Ectodermal cell (in vitro differentiated cells): Measurements from ENCODE around the gene KRT16.
"Not testable (repeated sequence)": the region's sequence is repeated elsewhere in the genome, so short reads cannot be mapped to it uniquely, and the experiment has no call there.

ENCODE experiments used
- H3K27ac ChIP-seq: 2 replicates; pipeline ENCODE4 v1.7.0; 2013; ENCODE audit warnings: mild to moderate bottlenecking, low read depth, low read length; ENCODE audit not compliant: insufficient read depth, poor library complexity, severe bottlenecking
- H3K27me3 ChIP-seq: 2 replicates; pipeline ENCODE4 v1.7.0; 2013; ENCODE audit warnings: mild to moderate bottlenecking, low read length; ENCODE audit not compliant: insufficient read depth, control insufficient read depth, poor library complexity, severe bottlenecking
- H3K36me3 ChIP-seq: one replicate; pipeline ENCODE4 v1.7.0; 2013; ENCODE audit warnings: low read length; ENCODE audit not compliant: control insufficient read depth, insufficient read depth
- H3K4me1 ChIP-seq: one replicate; pipeline ENCODE4 v1.7.0; 2013; ENCODE audit warnings: low read length; ENCODE audit not compliant: control insufficient read depth, insufficient read depth
- H3K4me3 ChIP-seq: 2 replicates; pipeline ENCODE4 v1.7.0; 2013; ENCODE audit warnings: low read depth, low read length, control low read depth; ENCODE audit not compliant: insufficient read depth
- H3K9me3 ChIP-seq: 2 replicates; pipeline ENCODE4 v1.7.0; 2013; ENCODE audit warnings: mild to moderate bottlenecking, low read length, moderate library complexity; ENCODE audit not compliant: control insufficient read depth
- WGBS, 2 experiments: methylation state at CpG; one replicate each; pipeline ENCODE4 v1.1.7; 2013; ENCODE audit warnings: missing lambda C conversion rate in 2 of 2; 5-methylcytosine and 5-hydroxymethylcytosine counted together

Gene KRT16

GRCh38 chr17:41581366-41582060, 31.1 kb downstream of the KRT16 start:
- 89 to 93% methylated on average over 4 of the region's 4 CpGs for WGBS, 2 experiments
- Histone ChIP-seq H3K9me3 (no peaks in the 10 kb centered on the region), H3K27ac (no peak overlapping the region)

GRCh38 chr17:41580687-41581365, 31.7 kb downstream of the KRT16 start:
- no peaks in the 10 kb centered on the region for H3K27me3 ChIP-seq
- no peak overlapping the region for H3K4me3 ChIP-seq
- WGBS, 2 experiments: 71 to 74% methylated on average over 1 of the region's 1 CpG
- H3K27ac ChIP-seq: no peak overlapping the region
- H3K4me1 ChIP-seq: peaks cover 10% of the 10 kb centered on the region
- H3K9me3 ChIP-seq: no peaks in the 10 kb centered on the region
- no peaks in the 10 kb centered on the region for H3K36me3 ChIP-seq

More at GRCh38 chr17:41581366-41582060, 31.1 kb downstream of the KRT16 start:
- Histone ChIP-seq H3K4me1 (peaks cover 10% of the 10 kb centered on the region), H3K36me3 (no peaks in the 10 kb centered on the region), H3K27me3 (no peaks in the 10 kb centered on the region), H3K4me3 (no peak overlapping the region)

- no peaks in the 10 kb centered on the region for H3K27me3 ChIP-seq
- no peak overlapping the region for H3K27ac ChIP-seq
- H3K36me3 ChIP-seq: no peaks in the 10 kb centered on the region
- no peaks in the 10 kb centered on the region for H3K9me3 ChIP-seq
- H3K4me1 ChIP-seq: peaks cover 8% of the 10 kb centered on the region
- WGBS, 2 experiments: 95 to 96% methylated on average over 2 of the region's 2 CpGs
- no peak overlapping the region for H3K4me3 ChIP-seq
These were observed 32.4 kb downstream of the KRT16 start for GRCh38 chr17:41580244-41580575.

GRCh38 chr17:41579484-41580243, 32.9 kb downstream of the KRT16 start:
- Histone ChIP-seq H3K27me3 (no peaks in the 10 kb centered on the region), H3K4me3 (no peak overlapping the region), H3K9me3 (no peaks in the 10 kb centered on the region), H3K36me3 (no peaks in the 10 kb centered on the region), H3K27ac (no peak overlapping the region), H3K4me1 (peaks cover 6% of the 10 kb centered on the region)
- WGBS, 2 experiments: 46% methylated on average over 18 of the region's 18 CpGs

- no peaks in the 10 kb centered on the region for H3K36me3 ChIP-seq
- H3K4me3 ChIP-seq: no peak overlapping the region
- no peaks in the 10 kb centered on the region for H3K27me3 ChIP-seq
- H3K9me3 ChIP-seq: no peaks in the 10 kb centered on the region
- H3K4me1 ChIP-seq: peaks cover 6% of the 10 kb centered on the region
- 78 to 83% methylated on average over 5 of the region's 5 CpGs for WGBS, 2 experiments
- no peak overlapping the region for H3K27ac ChIP-seq
These were observed 33.6 kb downstream of the KRT16 start for GRCh38 chr17:41578971-41579370.

- H3K9me3 ChIP-seq: no peaks in the 10 kb centered on the region
- peaks cover 6% of the 10 kb centered on the region for H3K4me1 ChIP-seq
- no CpG with 5 or more reads among the region's 1 CpG for WGBS, 2 experiments
- H3K27me3 ChIP-seq: no peaks in the 10 kb centered on the region
- H3K27ac ChIP-seq: no peak overlapping the region
- H3K36me3 ChIP-seq: no peaks in the 10 kb centered on the region
- no peak overlapping the region for H3K4me3 ChIP-seq
These were observed 34.0 kb downstream of the KRT16 start for GRCh38 chr17:41578538-41578937.

- 91 to 93% methylated on average over 4 of the region's 4 CpGs for WGBS, 2 experiments
- not testable (repeated sequence) for H3K4me1 ChIP-seq, H3K4me3 ChIP-seq, H3K27ac ChIP-seq, H3K36me3 ChIP-seq, H3K27me3 ChIP-seq, H3K9me3 ChIP-seq
These were observed 35.8 kb downstream of the KRT16 start for GRCh38 chr17:41576740-41577139.

GRCh38 chr17:41575336-41575735, 37.2 kb downstream of the KRT16 start:
- H3K27me3 ChIP-seq: no peaks in the 10 kb centered on the region

GRCh38 chr17:41571561-41572434, 40.8 kb downstream of the KRT16 start, which contains the start of gene KRT9:
KRT9 (minus strand) TSS chr17:41572059; CDS start chr17:41571992, 67 bp downstream.
- WGBS, 2 experiments: 79% methylated on average over 23 to 24 of the region's 24 CpGs
- H3K27me3 ChIP-seq: no peaks in the 10 kb centered on the region
- H3K27ac ChIP-seq: no peak within 1 kb of the TSS
- no peaks in the 10 kb centered on the region for H3K4me1 ChIP-seq
- no peaks in the 10 kb centered on the region for H3K9me3 ChIP-seq
- H3K4me3 ChIP-seq: no peak within 1 kb of the TSS
- H3K36me3 ChIP-seq: no peaks in the 10 kb centered on the region

More at GRCh38 chr17:41575336-41575735, 37.2 kb downstream of the KRT16 start:
- 83 to 86% methylated on average over 3 of the region's 3 CpGs for WGBS, 2 experiments
- Histone ChIP-seq H3K36me3 (no peaks in the 10 kb centered on the region), H3K4me3 (no peak overlapping the region), H3K27ac (no peak overlapping the region), H3K4me1 (peaks cover 6% of the 10 kb centered on the region), H3K9me3 (no peaks in the 10 kb centered on the region)
